ENCODE data around the gene SHF.

DNA sequence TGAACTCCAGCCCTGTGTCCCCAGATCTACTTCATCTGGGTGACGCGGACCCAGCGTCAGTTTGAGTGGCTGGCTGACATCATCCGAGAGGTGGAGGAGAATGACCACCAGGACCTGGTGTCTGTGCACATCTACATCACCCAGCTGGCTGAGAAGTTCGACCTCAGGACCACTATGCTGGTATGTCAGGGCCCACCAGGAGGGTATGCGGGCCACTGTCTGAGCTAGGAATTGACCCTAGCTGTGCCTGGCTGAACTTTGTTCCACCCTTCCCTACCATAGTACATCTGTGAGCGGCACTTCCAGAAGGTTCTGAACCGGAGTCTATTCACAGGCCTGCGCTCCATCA, 24.3 kb downstream of the SHF start:
- TF ChIP-seq, protein P1, sequence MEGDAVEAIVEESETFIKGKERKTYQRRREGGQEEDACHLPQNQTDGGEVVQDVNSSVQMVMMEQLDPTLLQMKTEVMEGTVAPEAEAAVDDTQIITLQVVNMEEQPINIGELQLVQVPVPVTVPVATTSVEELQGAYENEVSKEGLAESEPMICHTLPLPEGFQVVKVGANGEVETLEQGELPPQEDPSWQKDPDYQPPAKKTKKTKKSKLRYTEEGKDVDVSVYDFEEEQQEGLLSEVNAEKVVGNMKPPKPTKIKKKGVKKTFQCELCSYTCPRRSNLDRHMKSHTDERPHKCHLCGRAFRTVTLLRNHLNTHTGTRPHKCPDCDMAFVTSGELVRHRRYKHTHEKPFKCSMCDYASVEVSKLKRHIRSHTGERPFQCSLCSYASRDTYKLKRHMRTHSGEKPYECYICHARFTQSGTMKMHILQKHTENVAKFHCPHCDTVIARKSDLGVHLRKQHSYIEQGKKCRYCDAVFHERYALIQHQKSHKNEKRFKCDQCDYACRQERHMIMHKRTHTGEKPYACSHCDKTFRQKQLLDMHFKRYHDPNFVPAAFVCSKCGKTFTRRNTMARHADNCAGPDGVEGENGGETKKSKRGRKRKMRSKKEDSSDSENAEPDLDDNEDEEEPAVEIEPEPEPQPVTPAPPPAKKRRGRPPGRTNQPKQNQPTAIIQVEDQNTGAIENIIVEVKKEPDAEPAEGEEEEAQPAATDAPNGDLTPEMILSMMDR (IDR thresholded peaks at IDR 0.05) = no peak
- no peak for TF ChIP-seq POLR2A (IDR thresholded peaks at IDR 0.05)
